HFFc6 (cell line): ENCODE data around the gene TMOD4. TPM values are rescaled to one million over a fixed set of nuclear protein-coding genes. Genes with fewer than 3 reads are reported as not detected.

Experiments used
- DNase-seq: peaks from one replicate; pipeline ENCODE4 v3.0.0-alpha.2; 2018
- H3K27ac Mint-ChIP-seq: 2 replicates; pipeline ENCODE4 v1.8.0; 2020; ENCODE audit warnings: mild to moderate bottlenecking, mixed read lengths
- H3K27me3 Mint-ChIP-seq: 2 replicates; pipeline ENCODE4 v1.8.0; 2021; ENCODE audit warnings: mild to moderate bottlenecking, moderate library complexity, mixed read lengths; ENCODE audit not compliant: insufficient read depth
- H3K36me3 Mint-ChIP-seq: 2 replicates; pipeline ENCODE4 v1.8.0; 2021; ENCODE audit warnings: low read depth, mixed read lengths
- H3K4me1 Mint-ChIP-seq: 2 replicates; pipeline ENCODE4 v1.8.0; 2020; ENCODE audit warnings: low read depth, mixed read lengths
- H3K4me3 Mint-ChIP-seq: 2 replicates; pipeline ENCODE4 v1.8.0; 2020; ENCODE audit warnings: mild to moderate bottlenecking, moderate library complexity, mixed read lengths
- H3K9me3 Mint-ChIP-seq: 2 replicates; pipeline ENCODE4 v1.8.0; 2020; ENCODE audit warnings: mild to moderate bottlenecking, mixed read lengths
- CTCF ChIP-seq: fragments of 200-600 bp; sonication (generic); IDR thresholded peaks from 2 replicates; pipeline ENCODE4 v1.5.0; 2021; ENCODE audit warnings: antibody characterized with exemption, mild to moderate bottlenecking
- total RNA-seq, 6 experiments: library from RNA; stranded (reverse); fragmentation: NEBNext Ultra II Directional; extraction: Animal tissue kit (Norgen Biotek cat#: 25700); gene quantifications; 2 replicates in 1 of 6; 3 replicates in 5 of 6; pipeline ENCODE4 v1.2.3, GENCODE V29; 2021

Gene TMOD4
- total RNA-seq, 6 experiments from 2014 or later: 0.40 to 1.1 (median 0.99) TPM; not detected in 3

GRCh38 chr1:151124763-151125403 is 50.9 kb downstream of the TMOD4 start:
- Mint-ChIP-seq H3K27ac (no peak overlapping the region), H3K4me1 (no peaks in the 10 kb centered on the region), H3K36me3 (peaks cover 5% of the 10 kb centered on the region; the same call in 1 of the 2 replicates), H3K27me3 (no peaks in the 10 kb centered on the region), H3K9me3 (no peaks in the 10 kb centered on the region), H3K4me3 (no peak overlapping the region)
- DNase-seq: no peak
- TF ChIP-seq CTCF: no peak

Other genes starting within 250 kb of the TMOD4 start
- 10 to 100 TPM; 21.0 to 25.7 (median 23.4) TPM for gene SETDB1, start 249.6 kb downstream of the TMOD4 start, total RNA-seq
- gene CERS2, start 201.1 kb downstream of the TMOD4 start, total RNA-seq: 100 to 1,000 TPM; 189 to 305 (median 255) TPM
- gene ANXA9, start 193.7 kb downstream of the TMOD4 start, total RNA-seq: under 1 TPM; 0.28 to 0.55 (median 0.46) TPM
- 10 to 100 TPM in 1 of 6 experiments, 1 to 10 TPM in 5; 8.3 to 11.9 (median 9.0) TPM for gene MINDY1, start 169.1 kb downstream of the TMOD4 start, total RNA-seq
- gene PRUNE1, start 167.5 kb downstream of the TMOD4 start, total RNA-seq: 10 to 100 TPM in 1 of 6 experiments, 1 to 10 TPM in 5; 6.6 to 10.0 (median 7.7) TPM
- gene BNIPL, start 139.4 kb downstream of the TMOD4 start, total RNA-seq: under 1 TPM in 5 of 6 experiments, not detected in 1; 0.06 to 0.31 (median 0.12) TPM
- gene C1orf56, start 128.2 kb downstream of the TMOD4 start, total RNA-seq: 1 to 10 TPM; 3.0 to 6.6 (median 4.6) TPM
- gene CDC42SE1, start 116.4 kb downstream of the TMOD4 start, total RNA-seq: 10 to 100 TPM; 63.2 to 75.1 (median 68.3) TPM
- 10 to 100 TPM in 4 of 6 experiments, 1 to 10 TPM in 2; 9.3 to 11.7 (median 10.8) TPM for gene MLLT11, start 115.6 kb downstream of the TMOD4 start, total RNA-seq
- gene GABPB2, start 105.2 kb downstream of the TMOD4 start, total RNA-seq: 10 to 100 TPM; 10.6 to 12.2 (median 11.5) TPM
- 1 to 10 TPM in 5 of 6 experiments, under 1 TPM in 1; 0.94 to 1.5 (median 1.4) TPM for gene SEMA6C, start 29.4 kb downstream of the TMOD4 start, total RNA-seq
- gene TNFAIP8L2, start 19.3 kb downstream of the TMOD4 start, total RNA-seq: not detected
- gene LYSMD1, start 10.1 kb downstream of the TMOD4 start, total RNA-seq: 1 to 10 TPM; 5.0 to 6.6 (median 6.0) TPM
- 10 to 100 TPM; 38.4 to 45.7 (median 41.5) TPM for gene SCNM1, start 9.8 kb downstream of the TMOD4 start, total RNA-seq
- gene VPS72, start 14.2 kb upstream of the TMOD4 start, total RNA-seq: 10 to 100 TPM; 57.8 to 87.4 (median 73.9) TPM
- gene PIP5K1A, start 22.6 kb upstream of the TMOD4 start, total RNA-seq: 10 to 100 TPM; 85.4 to 98.6 (median 90.6) TPM
- gene PSMD4, start 78.8 kb upstream of the TMOD4 start, total RNA-seq: 100 to 1,000 TPM; 194 to 228 (median 217) TPM
- gene ZNF687, start 106.3 kb upstream of the TMOD4 start, total RNA-seq: 10 to 100 TPM; 14.6 to 18.3 (median 15.9) TPM
- gene PI4KB, start 151.4 kb upstream of the TMOD4 start, total RNA-seq: 10 to 100 TPM; 63.6 to 73.0 (median 70.0) TPM
- gene RFX5, start 171.3 kb upstream of the TMOD4 start, total RNA-seq: 10 to 100 TPM; 32.1 to 39.0 (median 35.7) TPM
- 10 to 100 TPM; 11.2 to 15.6 (median 14.6) TPM for gene SELENBP1, start 196.7 kb upstream of the TMOD4 start, total RNA-seq
- gene PSMB4, start 223.6 kb upstream of the TMOD4 start, total RNA-seq: 100 to 1,000 TPM; 342 to 409 (median 371) TPM